NCI-H2171 treated with DMSO at 0.1 percent for 48 hours (cell line): ENCODE results near the gene CNTN2.

Experiments
- DNase-seq: peaks from one replicate; lab custom pipeline; 2025; lab: John Stamatoyannopoulos, UW

The CNTN2 gene

DNA sequence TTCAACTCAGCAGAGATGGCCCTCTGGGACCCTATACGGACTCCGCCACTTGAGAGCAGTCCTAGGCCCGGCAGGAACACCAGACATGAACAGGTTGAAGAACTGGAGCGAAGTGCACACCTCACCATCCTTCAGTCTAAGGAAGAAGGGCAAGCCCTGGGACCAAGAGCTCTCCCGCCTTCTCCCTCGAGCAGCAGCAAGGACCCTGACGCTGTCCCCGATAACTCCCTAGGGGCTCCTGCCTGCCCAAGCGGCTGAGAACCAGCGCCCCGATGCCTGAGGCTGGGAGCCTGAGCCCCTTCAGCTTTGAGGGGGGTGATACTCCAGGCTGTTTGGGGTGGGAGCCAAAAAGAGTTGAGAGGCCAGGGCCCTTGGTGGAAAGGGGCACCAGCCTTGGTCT is 31.1 kb downstream of the CNTN2 start:
- no peak for DNase-seq

DNA sequence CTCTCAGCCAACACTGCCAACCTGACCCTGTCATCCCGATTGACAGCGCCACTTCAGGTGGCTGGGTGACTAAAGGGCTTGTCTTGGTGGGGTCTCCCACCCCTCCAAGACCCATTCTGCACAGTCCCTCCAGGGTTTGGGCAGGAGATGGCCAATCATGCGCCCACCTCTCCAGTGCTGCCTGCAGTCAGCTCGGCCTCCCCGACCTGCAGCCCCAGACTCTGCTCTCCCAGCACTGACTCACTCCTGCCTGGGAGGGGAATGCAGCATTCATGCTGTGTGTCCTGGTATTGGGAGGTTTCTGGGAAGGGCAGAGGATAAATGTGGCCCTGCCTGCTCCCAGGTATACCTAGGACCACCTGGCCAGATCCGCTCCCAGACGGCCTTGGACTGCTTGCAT is 31.5 kb downstream of the CNTN2 start:
- DNase-seq, result no peak

DNA sequence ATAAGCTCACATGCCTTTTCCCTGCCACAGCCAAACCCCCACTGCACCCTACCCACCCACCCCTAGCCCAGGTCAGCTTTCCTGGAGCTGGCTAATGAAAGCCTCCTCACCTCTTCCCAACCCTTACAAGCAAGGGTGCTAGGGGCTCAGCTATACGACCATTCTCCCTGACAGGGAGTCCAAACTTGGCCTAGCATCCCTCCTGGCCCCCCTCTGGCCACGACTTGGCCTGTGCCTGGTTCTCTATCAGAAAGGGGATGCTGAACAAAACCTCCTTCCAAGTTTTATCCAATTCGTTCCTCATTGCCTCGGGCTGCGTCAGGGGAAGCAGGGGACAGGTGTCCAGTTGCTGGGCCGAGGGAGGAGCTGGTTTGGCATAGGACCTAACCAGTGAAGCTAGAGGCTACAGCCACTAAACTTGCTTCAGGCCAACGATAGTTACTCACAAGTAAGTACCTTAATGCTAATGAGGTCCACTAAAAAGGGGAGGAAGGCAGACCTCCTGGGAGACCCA is 32.7 kb downstream of the CNTN2 start:
- no peak for DNase-seq

DNA sequence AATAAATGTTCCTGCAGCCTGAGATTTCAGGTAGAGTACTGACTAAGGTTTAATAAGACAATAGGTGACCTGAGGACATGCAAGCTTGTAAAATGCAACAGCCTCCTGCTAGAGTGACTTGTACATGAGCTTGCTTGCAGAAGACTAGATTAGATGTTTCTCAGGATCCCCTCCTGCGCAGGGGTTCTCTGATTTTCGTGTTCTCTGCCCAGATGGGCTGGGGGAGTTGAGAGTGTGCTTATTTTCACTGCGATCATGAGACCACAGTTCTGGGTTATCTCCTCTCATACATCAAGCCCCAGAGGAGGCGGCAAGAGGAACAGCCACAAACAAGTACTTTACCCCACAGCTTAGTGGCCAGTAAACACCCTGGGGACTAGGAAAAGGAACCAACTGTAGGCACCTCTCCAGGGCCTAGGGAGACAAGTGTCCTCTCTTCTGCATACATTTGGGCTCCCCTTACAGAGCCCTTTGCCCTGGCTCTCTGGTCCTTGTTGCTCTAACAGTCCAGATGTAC is 33.3 kb downstream of the CNTN2 start:
- no peak for DNase-seq

DNA sequence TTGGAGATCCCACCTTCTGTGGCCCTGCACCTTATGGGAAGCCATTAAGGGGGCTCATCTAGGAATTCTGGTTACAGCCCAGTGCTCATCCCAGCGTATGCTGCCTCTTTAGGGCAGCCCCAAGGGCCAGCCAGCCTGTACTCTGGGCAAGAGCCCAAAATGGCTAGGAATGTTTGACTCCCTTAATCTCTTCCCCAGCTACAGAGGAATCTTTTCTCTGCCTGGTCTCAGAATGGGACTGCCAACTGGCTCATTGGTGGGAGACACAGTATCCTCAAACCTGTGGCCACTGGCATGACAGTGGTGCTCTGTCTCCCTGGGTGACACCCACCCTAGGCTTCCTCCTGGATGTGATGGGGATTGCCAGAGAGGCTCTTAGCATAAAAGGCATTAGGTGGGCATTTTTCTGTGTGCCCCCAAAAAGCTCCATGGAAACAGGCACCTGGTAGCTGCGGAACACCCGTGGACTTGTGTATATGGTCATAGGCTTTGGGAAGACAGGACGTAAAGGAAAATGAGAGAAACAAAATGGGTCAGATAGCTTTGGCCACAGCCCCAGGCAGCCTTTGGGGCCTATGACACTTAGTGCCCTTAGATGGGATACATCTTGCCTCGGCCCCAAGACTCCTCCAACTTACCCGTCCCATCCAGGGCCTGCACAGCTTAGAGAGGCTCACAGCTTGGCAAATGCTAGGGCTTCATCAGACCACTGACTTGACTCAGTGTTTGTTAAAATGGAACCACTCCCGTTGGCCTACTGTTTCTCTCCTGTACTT is 34.3 kb downstream of the CNTN2 start:
- DNase-seq, result no peak

DNA sequence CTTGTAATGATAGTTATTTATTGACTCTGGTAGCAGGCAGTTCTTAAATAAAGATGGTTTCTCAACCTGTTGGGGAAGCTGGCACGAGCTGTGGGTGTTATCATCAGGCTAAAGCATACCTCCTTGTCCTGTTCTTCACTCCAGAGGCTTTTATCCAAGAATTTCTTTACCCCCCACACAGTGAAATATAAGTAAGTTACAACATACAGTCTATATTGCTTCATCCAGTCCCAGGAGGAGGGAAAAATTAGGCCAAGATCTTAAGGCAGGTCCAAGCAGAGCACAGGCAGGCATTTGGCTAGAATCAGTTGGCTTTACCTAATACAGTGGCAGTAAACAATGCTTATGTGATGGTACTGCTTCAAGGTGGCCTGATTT is 34.9 kb downstream of the CNTN2 start:
- DNase-seq, result no peak

DNA sequence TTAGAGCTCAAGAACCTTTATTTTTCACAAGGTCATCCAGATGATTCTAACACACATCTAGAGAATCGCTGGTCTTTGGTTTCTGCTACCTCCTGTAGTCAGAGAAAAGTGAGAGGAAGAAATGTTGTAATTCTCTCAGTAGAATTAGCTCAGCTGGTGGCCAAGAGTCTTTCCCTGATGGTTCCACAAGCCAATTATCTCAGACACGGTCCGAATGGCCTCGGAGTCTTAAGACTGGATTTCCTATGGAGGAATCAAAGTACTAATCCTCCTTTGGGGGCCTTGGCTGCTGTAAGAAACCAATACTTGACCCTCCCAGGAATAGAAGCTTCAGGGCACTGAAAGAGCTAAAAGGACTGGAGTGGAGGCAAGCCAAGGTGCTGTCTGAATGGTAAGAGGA is 39.4 kb downstream of the CNTN2 start:
- DNase-seq, result no peak

DNA sequence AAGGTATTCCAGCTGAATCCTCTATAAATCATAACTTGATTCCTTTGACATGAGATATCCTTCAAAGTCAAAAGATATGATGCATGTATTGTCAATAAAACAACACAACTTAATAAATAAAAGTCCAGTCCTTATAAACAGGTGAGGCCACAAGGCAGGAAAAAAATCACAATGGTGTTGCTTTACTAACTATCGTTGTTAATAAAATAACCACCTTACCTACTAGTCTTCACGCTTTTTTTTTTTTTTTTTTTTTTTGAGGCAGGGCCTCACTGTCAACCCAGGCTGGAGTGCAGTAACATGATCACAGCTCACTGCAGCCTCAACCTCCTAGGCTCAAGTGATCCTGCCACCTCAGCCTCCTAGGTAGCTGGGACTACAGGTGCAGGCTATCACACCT is 41.3 kb downstream of the CNTN2 start, which contains the start of gene TMEM81:
TSS of gene TMEM81 (minus strand) at position 101 of the 400 bp plus-strand sequence. CDS start 140 bp downstream, outside the sequence.
- DNase-seq, result no peak

DNA sequence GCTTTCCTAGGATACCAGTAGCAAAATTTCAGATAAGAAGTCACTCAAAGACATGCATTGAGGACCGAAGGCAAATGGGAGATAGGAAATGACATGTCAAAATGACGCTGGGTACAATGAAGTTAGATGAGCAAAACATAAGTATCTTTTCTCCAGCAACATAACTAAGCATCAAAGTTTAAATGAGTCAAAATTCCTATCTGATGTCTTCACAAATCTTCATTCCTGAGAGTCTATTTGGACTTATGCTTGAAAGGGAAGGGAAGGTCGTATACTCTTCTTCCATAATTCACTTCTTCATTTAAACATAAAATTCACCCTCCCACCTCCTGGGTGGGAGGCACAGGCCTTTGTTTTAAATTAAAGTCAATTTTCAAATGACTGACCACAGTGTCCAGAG is 45.3 kb downstream of the CNTN2 start:
- no peak for DNase-seq

DNA sequence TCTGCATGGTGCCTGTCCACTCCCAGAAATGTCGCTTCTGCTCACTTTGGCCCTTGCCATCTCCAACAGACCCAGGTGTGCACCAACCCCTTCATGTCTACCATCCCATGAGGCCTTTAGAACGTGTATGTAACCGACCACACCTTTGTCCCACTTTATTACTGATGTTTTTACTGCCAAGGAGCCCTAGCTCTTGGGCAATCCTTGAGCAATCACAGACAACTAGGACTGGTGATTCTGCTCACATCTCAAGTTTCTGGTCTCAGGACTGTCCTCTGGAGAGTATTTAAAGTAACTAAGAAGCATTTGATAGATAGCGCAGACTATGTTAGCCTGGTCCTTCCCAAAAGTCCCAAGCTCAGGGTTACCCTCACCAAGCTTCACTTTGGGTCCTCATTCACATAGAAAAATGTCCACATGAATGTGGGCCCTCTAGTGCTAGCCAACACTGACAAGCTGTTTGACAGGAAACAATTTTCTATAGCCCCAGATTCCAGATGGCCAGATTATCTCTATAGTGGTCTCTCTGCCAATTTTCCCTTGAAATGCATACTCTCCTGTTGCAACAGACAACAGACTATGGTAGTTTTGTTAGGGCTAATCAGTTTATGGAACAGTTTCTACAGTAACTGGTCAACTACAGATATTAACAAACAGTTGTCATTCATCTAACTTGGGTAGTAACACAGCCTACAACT is 48.2 kb downstream of the CNTN2 start:
- no peak for DNase-seq

DNA sequence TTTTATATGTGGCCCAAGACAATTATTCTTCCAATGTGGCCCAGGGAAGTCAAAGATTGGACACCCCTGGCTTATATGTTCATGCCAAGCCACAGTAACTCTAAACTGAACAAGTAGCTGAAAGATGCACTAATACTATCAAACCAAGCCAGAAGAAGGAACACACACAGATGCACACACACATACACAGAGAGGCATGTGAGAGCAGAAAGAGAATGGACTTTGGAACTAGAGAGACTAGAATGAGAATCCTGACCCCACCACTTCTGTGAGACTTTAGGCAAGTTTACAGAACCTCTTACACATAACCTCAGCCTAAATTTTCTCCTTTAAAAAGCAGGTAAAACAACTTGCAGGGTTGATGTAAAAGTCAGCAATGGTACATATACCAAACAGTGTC is 52.4 kb downstream of the CNTN2 start:
- DNase-seq, result no peak

DNA sequence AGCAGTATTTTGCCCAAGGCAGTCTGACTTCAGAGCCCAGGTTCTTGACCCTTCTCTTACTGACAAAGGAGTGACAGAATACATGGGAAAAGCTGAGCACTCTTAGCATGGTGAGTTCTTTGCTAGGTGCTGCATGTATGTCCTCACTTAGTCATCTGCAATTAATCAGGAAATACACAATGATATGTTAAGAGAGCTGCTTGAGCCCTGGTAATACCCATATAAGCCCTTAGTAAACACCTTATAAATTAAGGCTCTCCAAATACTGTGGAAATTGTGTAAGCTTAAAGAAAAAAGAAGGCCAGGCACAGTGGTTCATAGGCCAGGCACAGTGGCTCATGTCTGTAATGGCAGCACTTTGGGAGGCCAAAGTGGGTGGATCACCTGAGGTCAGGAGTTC is 55.2 kb downstream of the CNTN2 start:
- no peak for DNase-seq

DNA sequence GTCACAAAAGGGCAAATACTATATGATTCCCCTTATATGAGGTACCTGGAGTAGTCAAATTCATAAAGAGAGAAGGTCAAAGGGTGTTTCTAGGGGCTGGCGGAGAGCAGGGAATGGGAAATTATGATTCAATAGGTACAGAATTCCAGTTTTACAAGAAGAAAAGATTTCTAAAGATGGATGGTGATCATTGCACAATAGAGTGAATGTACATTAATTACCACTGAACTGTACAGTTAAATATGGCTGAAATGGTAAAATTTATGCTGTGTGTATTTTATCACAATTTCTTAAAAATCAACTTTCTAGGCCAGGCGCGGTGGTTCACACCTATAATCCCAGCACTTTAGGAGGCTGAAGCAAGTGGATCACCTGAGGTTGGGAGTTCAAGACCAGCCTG is 59.4 kb downstream of the CNTN2 start:
- DNase-seq, result no peak

DNA sequence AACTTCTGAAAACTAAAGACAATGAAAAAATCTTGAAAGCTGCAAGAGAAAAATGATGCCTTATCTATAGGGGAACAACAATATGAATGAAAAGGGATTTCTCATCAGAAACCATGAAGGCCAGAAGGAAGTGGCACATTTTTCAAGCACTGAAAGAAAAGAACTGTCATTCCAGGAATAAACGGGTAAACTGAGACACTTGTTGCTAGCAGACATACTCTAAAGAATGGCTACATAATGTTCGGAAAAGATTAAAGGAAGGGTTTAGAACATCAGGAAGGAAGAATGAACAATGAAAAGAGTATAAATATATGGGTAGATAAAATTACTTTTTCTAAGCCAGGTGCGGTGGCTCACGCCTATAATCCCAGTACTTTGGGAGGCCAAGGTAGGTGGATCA is 64.3 kb downstream of the CNTN2 start:
- no peak for DNase-seq

DNA sequence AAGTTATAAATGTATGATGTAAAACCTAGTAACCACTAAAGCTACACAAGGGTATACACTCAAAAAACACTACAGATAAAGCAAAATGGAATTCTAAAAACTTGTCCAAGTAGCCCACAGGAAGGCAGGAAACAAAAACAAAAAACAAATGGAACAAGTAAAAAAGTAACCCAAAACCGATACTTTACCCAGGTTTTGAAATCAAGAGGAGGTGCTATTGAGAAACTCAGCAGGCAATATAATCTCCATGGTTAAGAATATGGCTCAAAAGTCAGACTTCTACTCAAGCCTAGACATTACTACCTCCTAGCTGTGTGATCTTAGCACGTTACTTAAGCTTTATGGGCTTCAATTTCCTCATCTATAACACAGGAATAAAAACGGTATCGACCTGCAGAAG is 65.5 kb downstream of the CNTN2 start:
- DNase-seq, result no peak

DNA sequence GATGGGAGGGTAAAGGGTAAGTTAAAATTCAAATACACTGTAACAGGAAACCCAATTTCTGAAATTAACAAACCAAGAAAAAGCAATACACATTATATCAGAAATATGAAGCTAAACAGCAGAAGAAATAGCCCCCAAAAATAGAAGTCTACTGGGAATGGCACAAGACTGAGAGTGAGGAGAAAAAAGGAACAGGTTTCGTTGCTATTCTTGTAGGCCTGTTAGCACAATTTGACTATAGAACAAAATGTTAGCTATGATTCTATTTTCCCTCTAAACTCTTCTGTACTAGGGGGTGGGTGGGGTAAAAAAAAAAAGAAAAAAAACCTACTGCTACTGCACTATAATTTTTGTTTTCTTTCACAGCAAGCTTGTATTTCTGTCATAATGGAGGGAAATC is 66.3 kb downstream of the CNTN2 start:
- DNase-seq, result no peak

DNA sequence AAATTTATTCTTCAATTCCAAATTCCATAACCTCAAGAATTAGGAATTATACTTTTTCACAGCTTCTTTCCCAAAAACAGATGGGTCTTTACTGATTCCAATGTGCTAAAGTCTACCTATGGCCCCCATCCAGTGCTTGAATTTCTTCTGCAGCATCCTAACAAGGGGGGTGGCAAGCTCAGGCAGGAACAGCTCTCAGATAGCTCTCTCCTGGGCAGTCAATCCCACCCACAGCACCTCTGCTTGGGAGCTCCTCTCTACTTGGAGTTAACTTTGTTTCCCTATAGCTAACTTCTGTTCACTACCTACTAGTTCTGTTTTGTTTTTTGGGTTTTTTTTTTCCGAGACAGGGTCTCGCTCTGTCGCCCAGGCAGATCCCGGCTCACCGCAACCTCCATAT is 66.7 kb downstream of the CNTN2 start:
- DNase-seq, result no peak

DNA sequence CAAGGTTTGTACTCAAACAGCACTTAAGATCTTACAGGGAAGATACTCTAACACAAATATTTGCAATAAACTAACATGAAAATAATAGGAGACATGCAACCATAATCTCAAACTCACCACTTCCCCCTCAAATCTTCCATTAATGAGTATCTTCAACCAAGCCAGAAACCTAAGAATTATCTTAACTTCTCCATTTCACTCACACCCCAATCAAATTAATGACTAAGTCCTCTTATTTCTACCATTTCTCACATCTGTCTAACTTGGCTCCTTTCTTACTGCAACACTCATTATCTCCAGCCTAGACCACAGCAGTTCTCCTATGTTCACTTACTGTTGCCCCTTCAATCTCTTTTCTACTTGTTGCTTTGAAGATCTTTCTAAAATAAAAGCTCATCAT is 68.3 kb downstream of the CNTN2 start:
- DNase-seq, result no peak

DNA sequence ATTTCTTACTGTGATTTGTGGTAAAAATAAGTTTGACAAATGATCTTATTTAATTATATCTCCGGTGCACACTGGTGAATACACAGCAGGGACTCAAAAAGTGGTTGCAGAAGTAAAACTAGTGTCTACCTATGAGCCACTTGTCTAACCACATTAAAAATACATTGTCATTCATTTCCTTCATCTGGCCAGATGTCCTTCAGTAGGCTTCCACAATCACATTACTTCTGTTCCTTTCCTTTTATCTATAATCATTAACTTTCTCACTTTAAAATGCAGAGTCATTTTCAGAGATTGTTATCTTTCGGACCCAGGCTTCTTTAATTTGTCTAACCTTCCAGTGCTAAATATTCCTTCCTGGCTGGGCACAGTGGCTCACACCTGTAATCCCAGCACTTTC is 75.7 kb downstream of the CNTN2 start:
- no peak for DNase-seq

DNA sequence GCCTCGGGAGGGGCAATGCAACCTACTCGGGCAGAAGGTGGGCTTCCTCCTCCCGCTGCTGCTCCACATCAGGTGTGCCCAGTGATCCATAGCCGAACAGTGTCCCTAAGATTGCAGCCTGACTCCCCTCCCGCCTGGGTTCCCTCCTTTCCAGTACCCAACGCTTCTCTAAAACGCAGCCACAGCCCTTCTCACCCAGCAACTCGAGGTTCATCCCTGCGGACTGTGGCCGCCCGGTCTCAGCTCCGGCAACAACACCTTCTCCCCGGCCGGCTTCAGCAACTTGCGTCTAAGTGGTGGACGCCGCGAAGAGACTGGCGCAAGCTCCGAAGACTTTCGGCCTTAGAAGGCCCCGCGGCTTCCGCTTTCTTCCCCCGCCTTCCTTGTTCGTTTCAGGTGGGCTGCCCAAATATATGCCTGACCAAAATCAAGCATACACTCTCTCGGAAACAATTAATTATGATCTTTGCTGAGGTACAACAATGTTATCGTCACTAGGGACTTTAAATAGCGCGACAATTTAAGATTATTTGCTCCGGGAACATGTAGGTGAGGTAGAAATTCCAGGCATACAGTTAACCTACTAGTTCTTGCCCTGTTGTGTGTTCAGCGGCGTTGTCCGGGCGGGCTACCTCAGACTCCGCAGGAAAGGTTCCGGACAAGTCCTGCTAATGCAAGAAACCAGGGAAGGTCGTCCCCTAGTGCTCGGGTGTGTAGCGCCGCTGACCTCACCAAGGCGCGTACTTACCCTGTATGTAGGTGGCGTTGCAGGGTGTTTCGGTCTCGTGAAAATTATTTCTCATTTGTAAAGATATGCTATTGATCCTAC is 78.9 kb downstream of the CNTN2 start, which contains the start of gene RBBP5:
TSS of gene RBBP5 (minus strand) at position 319 of the 829 bp plus-strand sequence. CDS start at position 214, 105 bp downstream.
- peak; percentile 97 for DNase-seq

DNA sequence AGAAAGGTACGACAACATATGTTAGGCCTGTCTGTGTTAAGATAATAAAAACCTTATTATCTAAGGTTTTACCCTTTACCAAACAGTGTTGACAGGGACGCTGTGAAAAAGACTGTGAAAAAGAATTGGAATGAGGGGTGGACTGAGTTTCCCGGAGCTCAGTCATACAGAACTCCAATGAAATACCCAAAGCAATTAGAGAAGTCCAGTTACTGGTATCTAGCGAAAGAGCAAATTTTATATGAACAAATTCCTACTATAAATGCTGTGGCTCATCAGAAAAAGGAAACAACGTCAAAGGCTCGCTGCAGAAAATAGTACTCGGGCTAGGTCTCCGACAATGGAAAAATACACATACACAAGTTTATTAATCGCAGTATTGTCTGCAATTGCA is 79.5 kb downstream of the CNTN2 start:
- DNase-seq, result no peak

DNA sequence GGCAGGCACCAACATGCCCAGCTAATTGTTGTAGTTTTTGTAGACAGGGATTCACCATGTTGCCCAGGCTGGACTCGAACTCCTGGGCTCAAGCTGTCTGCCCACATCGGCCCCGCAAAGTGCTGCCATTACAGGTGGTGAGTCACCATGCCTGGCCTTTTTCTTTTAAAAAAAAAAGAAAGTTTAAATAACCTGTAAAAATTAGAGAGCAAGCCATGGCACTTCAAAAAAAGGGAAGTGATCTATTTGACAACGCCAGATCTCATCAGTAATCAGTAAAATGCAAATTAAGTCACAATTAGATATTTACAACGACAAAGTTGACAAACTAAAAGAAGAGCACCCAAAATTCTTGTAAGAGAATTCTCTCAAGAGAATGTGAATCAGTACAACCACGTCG is 81.7 kb downstream of the CNTN2 start:
- DNase-seq, result no peak
